Neutrophil (primary cell): Measurements from ENCODE around the gene R3HDM1.

Experiments
- H3K27ac ChIP-seq: fragments of 200-600 bp; sonication (generic); 2 replicates; pipeline ENCODE4 v1.5.1; 2016; ENCODE audit warnings: mild to moderate bottlenecking, moderate library complexity
- H3K27me3 ChIP-seq: fragments of 200-600 bp; sonication (generic); 2 replicates; pipeline ENCODE4 v1.6.0; 2016; ENCODE audit warnings: mild to moderate bottlenecking
- H3K36me3 ChIP-seq: fragments of 200-600 bp; sonication (generic); 2 replicates; pipeline ENCODE4 v1.5.1; 2017
- H3K4me1 ChIP-seq, 2 experiments: fragments of 200-600 bp in 1 of 2; sonication (generic) in 1 of 2; 1 replicate in 1 of 2; 2 replicates in 1 of 2; pipeline versions ENCODE4 v1.5.1 to v1.6.1; 2013 to 2016; ENCODE audit warnings: low read depth in 1 of 2, low read length in 1 of 2, mild to moderate bottlenecking in 1 of 2, moderate library complexity in 1 of 2; ENCODE audit not compliant: control insufficient read depth in 1 of 2, insufficient read depth in 1 of 2
- H3K4me3 ChIP-seq, 2 experiments: fragments of 200-600 bp in 1 of 2; sonication (generic) in 1 of 2; 1 replicate in 1 of 2; 2 replicates in 1 of 2; pipeline ENCODE4 v1.5.1; 2013 to 2016; ENCODE audit warnings: low read depth in 1 of 2, low read length in 1 of 2, mild to moderate bottlenecking in 1 of 2, moderate library complexity in 1 of 2
- H3K9me3 ChIP-seq: fragments of 200-600 bp; sonication (generic); 2 replicates; pipeline ENCODE4 v1.5.1; 2016
- TF ChIP-seq, protein P1 (sequence below): fragments of 200-600 bp; sonication (generic); IDR thresholded peaks from 2 replicates; pipeline ENCODE4 v1.5.1; 2016; ENCODE audit warnings: antibody characterized with exemption

Gene R3HDM1

DNA sequence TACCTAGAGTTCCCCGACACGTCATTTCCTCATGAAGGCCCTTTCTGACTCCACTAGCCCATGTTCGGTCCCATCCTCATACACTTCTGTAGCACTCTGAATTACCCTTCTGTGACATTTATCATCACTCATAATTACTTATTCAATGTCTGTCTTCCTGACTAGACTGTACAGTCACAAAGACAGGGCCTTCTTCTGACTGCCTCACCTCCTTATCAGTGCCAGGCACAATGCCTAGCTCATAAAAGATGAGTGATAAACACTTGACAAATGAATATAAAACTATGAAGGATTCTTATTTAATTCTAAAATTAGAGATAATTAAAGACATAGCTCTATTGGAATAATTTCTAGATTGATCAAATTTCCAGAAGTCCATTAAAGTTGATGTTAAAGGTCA lies 208.9 kb downstream of the R3HDM1 start:
- H3K4me1 ChIP-seq, result peaks cover 20 to 24% of the 10 kb centered on the region in 2 experiments
- H3K4me3 ChIP-seq, result no peak overlapping the region
- H3K36me3 ChIP-seq, result no peaks in the 10 kb centered on the region
- H3K27ac ChIP-seq, result no peak overlapping the region
- no peaks in the 10 kb centered on the region for H3K27me3 ChIP-seq
- TF ChIP-seq, protein P1, sequence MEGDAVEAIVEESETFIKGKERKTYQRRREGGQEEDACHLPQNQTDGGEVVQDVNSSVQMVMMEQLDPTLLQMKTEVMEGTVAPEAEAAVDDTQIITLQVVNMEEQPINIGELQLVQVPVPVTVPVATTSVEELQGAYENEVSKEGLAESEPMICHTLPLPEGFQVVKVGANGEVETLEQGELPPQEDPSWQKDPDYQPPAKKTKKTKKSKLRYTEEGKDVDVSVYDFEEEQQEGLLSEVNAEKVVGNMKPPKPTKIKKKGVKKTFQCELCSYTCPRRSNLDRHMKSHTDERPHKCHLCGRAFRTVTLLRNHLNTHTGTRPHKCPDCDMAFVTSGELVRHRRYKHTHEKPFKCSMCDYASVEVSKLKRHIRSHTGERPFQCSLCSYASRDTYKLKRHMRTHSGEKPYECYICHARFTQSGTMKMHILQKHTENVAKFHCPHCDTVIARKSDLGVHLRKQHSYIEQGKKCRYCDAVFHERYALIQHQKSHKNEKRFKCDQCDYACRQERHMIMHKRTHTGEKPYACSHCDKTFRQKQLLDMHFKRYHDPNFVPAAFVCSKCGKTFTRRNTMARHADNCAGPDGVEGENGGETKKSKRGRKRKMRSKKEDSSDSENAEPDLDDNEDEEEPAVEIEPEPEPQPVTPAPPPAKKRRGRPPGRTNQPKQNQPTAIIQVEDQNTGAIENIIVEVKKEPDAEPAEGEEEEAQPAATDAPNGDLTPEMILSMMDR, result no peak
- no peaks in the 10 kb centered on the region for H3K9me3 ChIP-seq

DNA sequence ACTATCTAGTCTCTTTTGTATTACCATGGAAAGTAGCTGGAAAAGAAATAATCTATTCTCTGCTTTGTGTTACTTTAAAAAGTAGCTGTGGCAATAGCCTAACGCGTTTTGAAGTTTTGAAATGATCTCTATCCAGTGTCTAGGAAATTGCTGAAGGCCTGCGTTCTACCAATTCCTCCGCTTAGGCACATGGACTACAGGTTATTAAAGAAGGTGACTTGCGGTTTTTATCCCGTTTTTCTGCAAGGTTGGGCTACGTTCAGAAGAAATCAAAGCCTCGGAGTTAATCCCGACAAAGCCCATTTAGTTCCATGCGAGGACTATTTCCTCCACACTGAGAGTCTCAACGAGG lies 209.7 kb downstream of the R3HDM1 start:
- Histone ChIP-seq H3K36me3 (no peaks in the 10 kb centered on the region), H3K9me3 (no peaks in the 10 kb centered on the region), H3K27ac (peak overlapping the region; percentile 96), H3K4me3 (peak overlapping the region; percentile 91 to 92), H3K4me1 (peaks cover 20 to 24% of the 10 kb centered on the region in 2 experiments), H3K27me3 (no peaks in the 10 kb centered on the region)
- TF ChIP-seq, protein P1, result no peak

DNA sequence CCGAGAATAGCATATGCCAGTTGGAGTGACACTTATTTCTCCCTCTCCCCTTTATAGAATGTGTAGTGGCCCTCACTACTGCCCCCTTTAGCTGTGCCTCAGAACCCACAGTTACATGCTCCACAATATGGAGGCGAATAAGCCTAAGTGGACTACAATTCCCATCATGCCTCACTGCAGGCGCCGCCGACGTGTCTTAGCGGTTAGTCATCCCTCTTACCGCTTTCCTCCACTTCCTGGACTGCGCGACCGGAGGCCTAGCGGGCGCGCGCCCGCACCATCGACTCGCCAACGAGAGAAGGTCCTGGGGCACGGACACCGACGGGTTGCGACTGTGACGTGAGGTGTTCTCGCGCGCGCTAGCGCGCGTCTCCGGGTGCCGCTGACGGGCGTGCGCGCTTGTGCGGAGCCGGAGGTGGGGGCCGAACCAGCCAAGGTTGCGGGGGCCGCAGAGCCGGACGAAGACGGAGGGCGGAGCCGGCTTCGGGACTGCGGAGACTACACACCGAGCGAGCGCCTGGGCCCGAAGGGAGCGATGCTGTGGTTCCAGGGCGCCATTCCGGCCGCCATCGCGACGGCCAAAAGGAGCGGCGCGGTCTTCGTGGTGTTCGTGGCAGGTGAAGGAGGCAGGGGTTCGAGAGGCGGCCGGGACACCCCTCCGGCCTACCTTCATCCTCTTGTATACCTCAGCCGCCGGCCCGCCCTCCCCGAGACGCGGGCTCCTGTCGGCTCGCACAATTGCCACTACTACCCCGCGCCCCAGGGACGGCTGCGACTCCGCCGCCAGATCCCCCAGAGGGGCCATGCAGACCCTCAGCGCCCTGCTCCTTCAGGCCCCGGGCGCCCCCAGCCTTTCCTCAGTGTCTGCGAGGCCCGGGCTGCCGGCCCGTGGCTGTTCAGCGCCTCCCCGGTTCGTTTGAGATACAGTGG lies 210.4 kb downstream of the R3HDM1 start, which contains the start of gene UBXN4:
Gene UBXN4, plus strand, starts transcription at position 461 of the 930 bp plus-strand sequence. Its CDS starts 75 bp downstream, at position 536.
- Histone ChIP-seq H3K36me3 (no peaks in the 10 kb centered on the region), H3K9me3 (no peaks in the 10 kb centered on the region), H3K27ac (peak within 1 kb of the TSS; percentile 96), H3K4me3 (peak within 1 kb of the TSS; percentile 91 to 92), H3K27me3 (no peaks in the 10 kb centered on the region), H3K4me1 (peaks cover 21 to 28% of the 10 kb centered on the region in 2 experiments)
- TF ChIP-seq, protein P1, result peak; percentile 45

DNA sequence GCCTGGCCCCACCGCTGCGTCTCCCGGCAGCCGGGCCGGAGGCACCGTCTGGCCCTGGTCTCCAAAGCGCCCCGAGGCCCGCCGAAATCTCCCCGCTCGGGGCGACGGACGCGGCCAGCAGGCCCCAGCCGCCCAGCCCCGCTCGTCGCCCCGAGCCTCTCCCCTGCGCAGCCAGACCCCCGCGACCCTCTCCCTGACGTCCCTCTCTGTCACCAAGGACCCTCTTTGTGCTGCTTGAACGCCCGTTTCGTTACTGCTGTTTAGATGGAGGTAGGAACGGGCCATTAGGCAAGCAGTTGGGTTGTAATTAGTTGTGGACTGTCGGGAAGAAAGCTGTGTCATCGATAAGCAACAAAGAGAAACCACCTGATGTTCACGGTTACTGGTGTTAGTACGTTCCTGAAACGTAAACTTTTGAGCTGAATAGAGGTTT lies 211.1 kb downstream of the R3HDM1 start:
- peak overlapping the region; percentile 96 for H3K27ac ChIP-seq
- peaks cover 28 to 35% of the 10 kb centered on the region in 2 experiments for H3K4me1 ChIP-seq
- TF ChIP-seq, protein P1, result no peak
- H3K9me3 ChIP-seq, result no peaks in the 10 kb centered on the region
- H3K36me3 ChIP-seq, result no peaks in the 10 kb centered on the region
- no peaks in the 10 kb centered on the region for H3K27me3 ChIP-seq
- peak overlapping the region; percentile 91 to 92 for H3K4me3 ChIP-seq

DNA sequence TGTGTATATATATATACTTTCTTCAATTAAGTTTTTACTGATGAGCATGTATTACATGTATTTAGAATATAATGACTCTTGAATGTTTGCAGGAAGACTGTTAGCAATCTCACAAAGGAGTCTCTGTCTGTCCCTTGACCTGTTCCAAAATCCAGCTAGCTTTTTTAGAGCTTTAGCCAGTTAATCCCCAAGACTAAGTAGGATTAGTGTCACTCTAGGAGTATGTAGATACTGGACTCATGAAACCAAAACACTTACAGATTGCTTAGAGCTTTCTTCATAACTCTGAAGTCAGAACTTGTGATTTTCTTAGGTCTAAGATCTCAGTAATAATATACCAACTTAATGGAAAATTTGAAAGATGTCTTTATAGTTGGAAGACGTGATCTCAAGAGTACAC lies 212.6 kb downstream of the R3HDM1 start:
- Histone ChIP-seq H3K27me3 (no peaks in the 10 kb centered on the region), H3K27ac (no peak overlapping the region), H3K4me1 (peaks cover 35 to 41% of the 10 kb centered on the region in 2 experiments), H3K36me3 (peaks cover 2% of the 10 kb centered on the region), H3K9me3 (no peaks in the 10 kb centered on the region), H3K4me3 (no peak overlapping the region)
- TF ChIP-seq, protein P1, result no peak
